T47D (cell line): ENCODE results near the gene R3HDM2.

Source experiments
- DNase-seq, 2 experiments: peaks; one replicate each; pipeline versions ENCODE4 v3.0.0 to v3.0.0-alpha.2; 2011 to 2012; ENCODE audit warnings: low read depth in 1 of 2, low spot score in 1 of 2
- JUND ChIP-seq: IDR thresholded peaks from 2 replicates; pipeline ENCODE4 v1.6.1; 2012; ENCODE audit warnings: low read depth
- in situ Hi-C: cut with HindIII; loops from 2 replicates; pipeline ENCODE4 v1.10.0; 2016; ENCODE audit warnings: low sequenced_read_pairs, low pct_unique_long_range_greater_than_20kb

R3HDM2 gene

DNA sequence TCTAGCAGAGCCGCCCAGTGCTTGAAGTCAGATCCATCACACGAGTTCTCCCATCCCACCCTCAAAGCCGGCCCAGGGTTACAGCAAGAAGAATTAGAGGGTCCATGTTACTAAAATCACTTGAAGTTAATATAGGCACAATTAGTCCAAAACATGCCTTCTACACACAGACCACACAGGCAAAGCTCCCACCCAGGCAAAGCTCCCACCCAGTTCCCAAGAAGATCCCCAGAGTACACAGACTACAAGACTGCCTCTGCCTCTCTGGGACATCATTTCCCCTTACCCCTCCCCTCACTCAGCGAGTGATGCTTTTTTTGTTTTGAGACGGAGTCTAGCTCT, 32.0 kb upstream of the R3HDM2 start:
- in situ Hi-C loops, result no loop called here
- DNase-seq, result no peak
- no peak for TF ChIP-seq JUND

DNA sequence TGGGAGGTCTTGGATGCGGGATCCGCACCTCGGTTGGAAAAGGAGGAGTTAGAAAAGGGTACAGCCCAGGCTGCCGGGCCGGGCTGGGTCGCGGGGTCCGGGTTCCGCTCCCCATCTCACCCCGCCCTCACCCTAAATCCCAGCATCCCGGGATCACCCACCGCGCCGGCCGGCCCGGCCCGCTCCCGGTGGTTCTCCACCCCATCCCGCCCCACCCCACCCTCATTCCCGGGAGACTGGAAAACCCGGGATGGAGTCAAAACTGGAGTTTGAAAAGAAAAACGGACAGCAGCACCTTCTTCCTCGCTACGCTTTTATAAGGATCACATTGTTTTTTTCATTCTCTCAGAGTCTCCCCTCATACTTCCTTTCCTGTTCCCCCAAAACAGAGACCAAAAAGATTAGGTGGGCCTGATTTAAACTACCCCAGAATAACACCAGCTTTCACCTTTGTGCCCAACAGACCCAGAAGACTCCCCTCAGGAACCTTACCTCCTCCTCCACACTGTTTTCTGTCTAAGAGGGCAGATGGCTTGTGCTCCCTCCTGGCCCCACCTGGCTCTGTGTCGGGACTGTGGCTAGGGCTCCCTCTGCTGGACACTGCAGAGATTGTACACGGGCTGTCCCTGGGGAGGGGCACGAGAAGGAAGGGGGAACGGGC, 31.5 kb upstream of the R3HDM2 start:
- in situ Hi-C loops, result no loop called here
- TF ChIP-seq JUND, result no peak
- DNase-seq, result peak; percentile 93 to 98

DNA sequence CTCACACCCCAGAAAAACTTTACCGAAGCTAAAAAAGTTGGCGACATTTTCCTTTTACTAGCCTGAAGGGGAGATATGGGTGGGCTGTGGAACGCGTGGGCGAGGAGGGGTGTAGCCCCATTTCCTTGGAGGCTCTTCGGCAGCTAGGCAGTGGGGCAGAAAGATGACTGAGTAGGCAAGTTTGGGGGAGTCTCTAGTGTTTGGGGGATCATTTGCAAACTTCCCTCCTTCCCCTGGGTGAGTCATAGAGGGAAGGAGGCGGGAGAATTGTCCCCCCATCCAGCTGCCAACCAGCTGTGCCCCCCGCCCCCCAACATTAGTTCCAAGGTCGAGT, 31.0 kb upstream of the R3HDM2 start:
- DNase-seq, result no peak
- in situ Hi-C loops, result no loop called here
- no peak for TF ChIP-seq JUND

DNA sequence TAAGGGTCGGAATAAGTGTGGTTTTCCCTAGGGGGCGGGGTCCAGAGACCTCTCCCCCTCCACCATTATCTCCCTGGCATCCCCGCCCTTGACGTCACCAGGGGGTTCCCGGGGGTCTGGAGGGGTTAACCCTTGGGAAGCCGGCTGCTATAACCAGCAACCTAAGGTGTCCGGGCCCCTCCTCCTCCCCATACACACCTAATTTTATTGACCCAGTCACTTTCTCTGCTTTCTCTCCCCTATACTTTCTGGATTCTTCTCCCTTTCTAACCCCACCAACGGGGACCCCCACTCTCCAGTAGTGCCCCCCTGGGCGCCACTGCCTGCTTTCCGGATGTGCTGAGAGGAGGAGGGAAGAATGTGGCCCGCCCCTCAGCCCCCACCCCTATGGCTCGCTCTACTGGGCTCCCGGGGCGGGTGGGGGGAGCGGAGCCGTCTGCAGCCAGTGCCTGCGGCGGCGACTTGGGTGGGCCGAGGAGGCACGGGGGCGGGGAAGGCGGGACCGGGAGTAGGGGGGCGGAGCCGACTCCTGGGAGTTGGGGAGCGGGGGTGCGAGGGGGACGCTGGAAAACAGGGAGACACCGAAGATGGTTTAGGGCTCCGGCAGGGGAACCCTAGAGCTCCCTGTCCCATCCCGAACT, 30.6 kb upstream of the R3HDM2 start:
- in situ Hi-C loops, result no loop called here
- no peak for TF ChIP-seq JUND
- peak in 1 of 2 experiments; percentile 41 for DNase-seq

DNA sequence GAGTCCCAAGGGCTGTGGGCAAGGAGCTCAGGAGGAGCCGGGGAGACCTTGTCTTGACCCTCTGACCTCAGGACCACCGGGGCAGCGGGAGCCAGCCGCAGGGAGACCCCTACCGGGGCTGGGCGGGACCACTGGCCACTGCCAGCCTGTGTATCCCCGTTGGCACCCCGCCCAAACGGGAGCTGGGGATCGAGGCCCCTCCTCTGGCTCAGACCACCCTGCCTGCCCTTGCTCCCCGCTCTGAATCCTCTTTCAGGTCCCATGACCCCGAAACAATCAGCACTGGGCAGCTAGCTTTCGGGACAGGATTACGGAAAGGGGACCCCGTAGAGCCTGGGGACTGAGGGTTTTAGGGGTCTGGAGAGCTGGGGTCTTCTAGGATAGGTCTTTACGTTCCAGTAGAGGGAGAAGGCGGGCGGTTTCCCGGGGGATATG, 30.0 kb upstream of the R3HDM2 start:
- in situ Hi-C loops, result no loop called here
- no peak for TF ChIP-seq JUND
- no peak for DNase-seq

DNA sequence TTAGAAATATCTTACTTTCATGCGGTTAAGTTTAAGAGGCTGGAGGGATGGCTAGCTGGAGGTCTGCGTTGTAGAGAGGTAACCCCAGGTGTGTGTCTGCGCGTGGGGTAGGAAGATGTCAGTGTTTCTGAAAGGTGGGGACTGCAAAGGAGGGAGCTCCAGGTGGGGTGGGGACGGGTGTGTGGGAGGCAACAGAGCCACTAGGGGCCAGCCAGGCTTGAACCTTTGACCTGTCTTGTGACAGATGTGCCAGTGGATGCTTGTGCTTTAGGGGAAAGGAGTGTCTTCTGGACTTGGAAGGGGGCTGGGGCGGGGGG, 29.6 kb upstream of the R3HDM2 start:
- DNase-seq, result no peak
- in situ Hi-C loops, result no loop called here
- no peak for TF ChIP-seq JUND

DNA sequence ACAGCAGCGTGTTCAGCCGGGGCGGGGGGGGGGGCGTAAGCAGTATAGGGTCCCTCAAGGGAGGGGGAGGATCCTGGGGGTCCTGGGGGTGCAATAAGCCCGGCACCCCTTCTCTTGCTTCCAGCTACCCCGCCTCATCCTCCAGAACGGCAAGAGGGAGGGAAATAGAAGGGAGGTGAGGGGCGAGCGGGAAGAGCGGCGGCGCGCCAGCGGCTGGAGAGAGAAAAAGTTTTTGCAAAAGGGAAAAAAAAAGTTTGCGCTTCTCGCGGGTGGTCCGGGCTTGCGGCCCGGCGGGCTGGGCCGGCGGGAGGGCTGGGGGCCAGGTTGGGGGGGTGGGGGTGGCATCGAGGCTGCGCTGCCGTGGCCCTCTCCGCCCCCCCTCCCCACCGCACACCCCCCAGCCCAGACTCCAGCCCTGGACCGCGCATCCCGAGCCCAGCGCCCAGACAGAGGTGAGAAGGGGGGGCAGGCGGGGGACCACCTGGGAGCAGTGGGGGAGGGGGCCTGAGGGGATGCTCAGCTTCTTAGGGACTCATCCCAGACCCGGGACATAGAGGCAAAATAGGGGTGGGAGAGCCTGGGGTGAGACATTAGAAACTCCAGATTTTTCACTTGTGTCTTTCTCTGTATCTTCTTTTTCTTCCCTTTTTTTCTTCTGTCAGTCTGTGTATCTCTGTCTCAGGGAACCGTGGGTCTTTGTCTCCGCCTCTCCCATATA, 29.1 kb upstream of the R3HDM2 start, which contains the start of gene GLI1:
TSS of gene GLI1 (plus strand) at position 36 of the 718 bp plus-strand sequence. CDS start 3,907 bp downstream, outside the sequence.
- peak in 1 of 2 experiments; percentile 73 for DNase-seq
- in situ Hi-C loops, result no loop called here
- no peak for TF ChIP-seq JUND

DNA sequence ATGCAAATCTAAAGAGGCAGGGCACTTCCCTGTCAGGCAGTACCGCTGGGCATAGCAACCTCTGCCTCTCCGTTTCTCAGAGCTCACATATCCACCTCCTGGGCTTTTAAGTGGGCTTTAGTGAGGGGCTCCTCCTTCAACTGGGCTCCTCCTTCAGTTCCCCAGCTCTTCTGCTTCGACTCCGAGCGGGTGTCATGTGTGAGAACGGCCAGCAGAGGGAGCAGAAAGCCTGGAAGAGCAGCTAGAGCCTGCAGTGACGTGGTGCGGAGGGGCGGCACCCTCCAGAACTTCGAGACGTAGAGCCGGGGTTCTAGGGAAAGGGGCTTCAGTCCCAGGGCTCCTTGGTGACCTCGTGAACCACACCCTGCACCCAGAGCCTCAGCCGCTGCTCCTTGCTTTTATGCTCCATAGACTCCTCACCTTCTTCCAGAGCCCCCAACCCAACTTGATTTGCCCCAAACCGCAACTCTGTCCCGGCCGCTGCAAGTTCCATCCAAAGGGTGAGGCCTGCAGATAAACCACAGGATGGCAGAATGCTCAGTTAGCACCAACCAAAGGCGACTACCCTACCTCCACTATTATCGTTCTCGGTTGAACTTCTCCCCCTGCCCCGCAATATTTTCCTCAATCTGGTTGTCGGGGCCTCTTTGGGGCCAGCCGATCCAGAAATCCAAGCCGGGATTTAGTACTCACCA, 28.4 kb upstream of the R3HDM2 start:
- no peak for TF ChIP-seq JUND
- in situ Hi-C loops, result no loop called here
- peak; percentile 89 to 96 for DNase-seq

DNA sequence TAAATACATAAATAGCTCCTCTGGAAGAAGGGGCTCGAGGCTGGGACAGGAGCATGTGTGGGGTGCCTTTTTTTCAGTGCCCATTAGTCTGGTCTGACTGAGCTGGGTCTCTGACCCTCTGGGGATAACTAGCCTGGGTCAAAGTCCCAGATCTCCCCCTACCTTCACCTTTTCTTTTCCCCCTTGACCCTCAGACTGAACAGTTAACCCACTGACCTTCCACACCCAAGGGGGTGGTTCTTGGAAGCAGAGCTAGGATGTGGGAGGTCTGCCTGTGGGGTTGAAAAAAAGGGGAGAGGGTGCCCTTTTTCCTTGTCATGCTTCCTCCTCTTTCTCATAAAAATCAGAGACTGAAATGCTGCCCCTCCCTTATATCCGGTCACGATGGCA, 27.8 kb upstream of the R3HDM2 start:
- in situ Hi-C loops, result no loop called here
- no peak for TF ChIP-seq JUND
- DNase-seq, result no peak

DNA sequence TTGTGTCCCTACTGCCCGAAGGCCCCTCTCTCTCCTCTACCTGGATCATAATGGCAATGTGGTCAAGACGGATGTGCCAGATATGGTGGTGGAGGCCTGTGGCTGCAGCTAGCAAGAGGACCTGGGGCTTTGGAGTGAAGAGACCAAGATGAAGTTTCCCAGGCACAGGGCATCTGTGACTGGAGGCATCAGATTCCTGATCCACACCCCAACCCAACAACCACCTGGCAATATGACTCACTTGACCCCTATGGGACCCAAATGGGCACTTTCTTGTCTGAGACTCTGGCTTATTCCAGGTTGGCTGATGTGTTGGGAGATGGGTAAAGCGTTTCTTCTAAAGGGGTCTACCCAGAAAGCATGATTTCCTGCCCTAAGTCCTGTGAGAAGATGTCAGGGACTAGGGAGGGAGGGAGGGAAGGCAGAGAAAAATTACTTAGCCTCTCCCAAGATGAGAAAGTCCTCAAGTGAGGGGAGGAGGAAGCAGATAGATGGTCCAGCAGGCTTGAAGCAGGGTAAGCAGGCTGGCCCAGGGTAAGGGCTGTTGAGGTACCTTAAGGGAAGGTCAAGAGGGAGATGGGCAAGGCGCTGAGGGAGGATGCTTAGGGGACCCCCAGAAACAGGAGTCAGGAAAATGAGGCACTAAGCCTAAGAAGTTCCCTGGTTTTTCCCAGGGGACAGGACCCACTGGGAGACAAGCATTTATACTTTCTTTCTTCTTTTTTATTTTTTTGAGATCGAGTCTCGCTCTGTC, 26.1 kb upstream of the R3HDM2 start:
- in situ Hi-C loops, result no loop called here
- no peak for DNase-seq
- TF ChIP-seq JUND, result no peak

DNA sequence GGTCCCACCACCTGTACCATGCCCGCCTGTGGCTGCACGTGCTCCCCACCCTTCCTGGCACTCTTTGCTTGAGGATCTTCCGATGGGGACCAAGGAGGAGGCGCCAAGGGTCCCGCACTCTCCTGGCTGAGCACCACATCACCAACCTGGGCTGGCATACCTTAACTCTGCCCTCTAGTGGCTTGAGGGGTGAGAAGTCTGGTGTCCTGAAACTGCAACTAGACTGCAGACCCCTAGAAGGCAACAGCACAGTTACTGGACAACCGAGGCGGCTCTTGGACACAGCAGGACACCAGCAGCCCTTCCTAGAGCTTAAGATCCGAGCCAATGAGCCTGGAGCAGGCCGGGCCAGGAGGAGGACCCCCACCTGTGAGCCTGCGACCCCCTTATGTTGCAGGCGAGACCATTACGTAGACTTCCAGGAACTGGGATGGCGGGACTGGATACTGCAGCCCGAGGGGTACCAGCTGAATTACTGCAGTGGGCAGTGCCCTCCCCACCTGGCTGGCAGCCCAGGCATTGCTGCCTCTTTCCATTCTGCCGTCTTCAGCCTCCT, 25.4 kb upstream of the R3HDM2 start:
- peak in 1 of 2 experiments; percentile 77 for DNase-seq
- no peak for TF ChIP-seq JUND
- in situ Hi-C loops, result no loop called here
